ENCODE results near the gene ZNF256.

ZNF256 gene

DNA sequence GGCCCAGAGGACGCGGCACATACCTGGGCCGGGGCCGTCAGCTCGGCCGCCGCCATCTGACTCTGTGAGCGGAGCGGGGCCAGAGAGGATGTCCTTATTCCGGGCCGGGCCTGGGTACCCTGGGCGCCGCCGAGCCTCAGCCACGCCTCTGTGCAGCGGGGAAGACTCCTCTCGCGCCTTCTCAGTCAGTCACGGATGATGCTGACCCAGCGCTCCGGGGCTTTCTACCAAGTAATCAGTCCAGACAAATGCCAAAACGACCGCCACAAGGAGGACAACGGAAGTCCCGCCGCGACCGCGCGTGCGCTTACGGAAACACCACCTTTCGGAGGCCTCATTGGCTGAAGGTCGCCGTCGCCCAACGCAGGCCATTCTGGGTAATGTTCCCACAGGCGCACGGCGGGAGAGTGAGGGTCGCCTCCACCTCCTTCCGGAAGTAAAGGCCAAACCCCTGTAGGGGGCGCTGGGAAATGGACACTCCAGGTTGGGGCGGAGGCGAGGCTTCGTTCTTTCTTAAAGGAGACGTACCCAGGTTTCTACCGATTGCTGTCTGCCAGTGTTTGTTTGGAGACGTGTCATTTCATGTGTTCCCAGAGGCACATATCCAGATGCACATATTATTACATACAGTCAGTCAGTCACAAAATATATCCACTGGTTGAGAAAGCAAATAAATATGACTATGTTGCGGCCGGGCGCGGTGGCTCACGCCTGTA lies at the start of gene ZNF256:
Gene ZNF256, minus strand, starts transcription at position 288 of the 716 bp plus-strand sequence. Its CDS starts 232 bp downstream, at position 56.
- no peaks in the 10 kb centered on the region for H3K27me3 ChIP-seq
- peak within 1 kb of the TSS; percentile 85 to 98 (median 95) for H3K4me2 ChIP-seq
- peak within 1 kb of the TSS; percentile 91 to 97 (median 94) for H3K9ac ChIP-seq
- H4K20me1 ChIP-seq = peaks cover 0 to 45% (median 0%) of the 10 kb centered on the region in 11 experiments; a peak in 6 of 22 replicates
- no peak for TF ChIP-seq Cebpa-rat (IDR thresholded peaks at IDR 0.05)
- peaks cover 32 to 37% (median 36%) of the 10 kb centered on the region in 11 experiments for H3K36me3 ChIP-seq
- peaks cover 73 to 94% (median 84%) of the 10 kb centered on the region in 11 experiments for H3K9me3 ChIP-seq (replicated peaks in 1 of 11)
- H3K27ac ChIP-seq = peak within 1 kb of the TSS; percentile 86 to 93 (median 91)
- H3K4me3 ChIP-seq = peak within 1 kb of the TSS; percentile 90 to 100 (median 96)
- peaks cover 15 to 23% (median 18%) of the 10 kb centered on the region in 10 experiments for H3K4me1 ChIP-seq

DNA sequence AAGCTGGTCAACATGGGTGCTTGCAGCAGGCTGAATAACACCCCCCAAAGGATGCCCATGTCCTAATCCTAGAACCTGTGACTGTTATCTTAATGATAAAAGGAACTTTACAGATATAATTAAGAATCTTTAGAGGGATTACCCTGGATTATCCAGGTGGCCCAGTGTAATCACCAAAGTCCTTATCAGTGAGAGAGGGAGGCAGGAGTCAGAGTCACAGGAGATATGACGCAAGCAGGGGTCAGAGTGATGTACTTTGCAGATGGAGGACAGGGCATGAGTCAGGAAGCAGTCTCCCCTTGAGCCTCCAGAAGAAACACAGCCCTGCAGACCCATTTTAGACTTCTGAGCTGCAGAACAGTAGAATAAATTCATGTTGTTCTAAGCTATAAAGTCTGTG lies 45.3 kb upstream of the ZNF256 start:
- Histone ChIP-seq H3K36me3 (peaks cover 97 to 100% (median 100%) of the 10 kb centered on the region in 11 experiments), H3K4me3 (peak overlapping the region in 4 of 10 experiments; percentile 7 to 44 (median 22); a peak in 6 of 20 replicates), H3K27ac (no peak overlapping the region), H4K20me1 (no peaks in the 10 kb centered on the region), H3K4me1 (no peaks in the 10 kb centered on the region), H3K4me2 (no peak overlapping the region), H3K27me3 (no peaks in the 10 kb centered on the region; a peak in 1 of 22 replicates), H3K9ac (no peak overlapping the region), H3K9me3 (replicated peaks in 1 of 11) (peaks cover 100% of the 10 kb centered on the region in 11 experiments)
- no peak for TF ChIP-seq Cebpa-rat (IDR thresholded peaks at IDR 0.05)

DNA sequence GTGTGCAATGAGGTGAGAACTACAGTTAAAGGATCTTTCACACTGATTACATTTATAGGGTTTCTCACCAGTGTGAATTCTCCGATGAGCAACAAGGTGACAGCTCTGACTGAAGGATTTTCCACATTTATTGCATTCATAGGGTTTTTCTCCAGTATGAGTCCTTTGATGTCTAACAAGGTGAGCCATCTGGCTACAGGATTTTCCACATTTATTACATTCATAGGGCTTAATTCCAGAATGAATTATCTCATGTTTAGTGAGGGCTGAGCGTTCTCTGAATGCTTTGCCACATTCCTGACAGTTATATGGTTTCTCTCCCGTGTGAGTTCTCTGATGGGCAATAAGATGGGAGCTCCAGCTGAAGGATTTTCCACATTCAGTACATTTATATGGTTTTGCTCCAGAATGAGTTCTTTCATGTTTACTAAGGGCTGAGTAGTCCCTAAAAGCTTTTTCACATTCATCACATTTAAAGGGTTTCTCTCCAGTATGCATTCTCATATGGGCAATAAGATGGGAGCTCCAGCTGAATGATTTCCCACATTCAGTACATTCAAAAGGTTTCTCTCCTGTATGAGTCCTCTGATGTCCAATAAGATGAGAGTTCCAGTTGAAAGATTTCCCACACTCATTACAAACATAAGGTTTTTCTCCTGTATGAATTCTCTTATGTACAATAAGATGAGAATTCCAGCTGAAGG lies 31.2 kb upstream of the ZNF256 start:
- Histone ChIP-seq H3K4me1 (no peaks in the 10 kb centered on the region), H3K4me3 (peak overlapping the region; percentile 9 to 53 (median 29); a peak in 9 of 20 replicates), H4K20me1 (no peaks in the 10 kb centered on the region), H3K27ac (no peak overlapping the region), H3K27me3 (no peaks in the 10 kb centered on the region), H3K9me3 (replicated peaks in 1 of 11) (peaks cover 100% of the 10 kb centered on the region in 11 experiments), H3K9ac (no peak overlapping the region), H3K4me2 (no peak overlapping the region), H3K36me3 (peaks cover 100% of the 10 kb centered on the region in 11 experiments)
- no peak for TF ChIP-seq Cebpa-rat (IDR thresholded peaks at IDR 0.05)

DNA sequence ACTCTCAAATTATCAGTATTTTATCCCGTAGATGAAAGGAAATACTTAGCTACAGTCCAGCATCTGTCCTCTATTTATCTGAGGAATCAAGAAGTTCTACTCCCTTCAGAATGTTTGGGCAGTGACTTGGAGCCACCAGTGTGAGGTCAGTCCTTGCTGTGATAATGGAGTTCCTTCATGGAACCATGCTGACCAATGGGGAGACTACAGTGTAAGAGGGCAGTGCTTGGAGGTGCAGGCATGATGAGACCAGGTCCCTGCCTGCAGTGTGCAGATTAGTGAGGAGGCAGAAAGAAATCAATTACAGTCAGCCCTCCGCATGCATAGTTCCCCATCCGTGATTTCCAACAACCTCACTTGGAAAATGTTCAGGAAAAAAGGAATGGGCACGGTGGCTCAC lies 26.9 kb upstream of the ZNF256 start, which contains the start of gene C19orf18:
Gene C19orf18, minus strand, starts transcription at position 101 of the 400 bp plus-strand sequence. CDS start 102 bp downstream, outside the sequence.
- Histone ChIP-seq H3K4me1 (no peaks in the 10 kb centered on the region), H4K20me1 (no peaks in the 10 kb centered on the region), H3K9me3 (replicated peaks in 1 of 11) (peaks cover 100% of the 10 kb centered on the region in 11 experiments), H3K27me3 (no peaks in the 10 kb centered on the region), H3K27ac (no peak within 1 kb of the TSS), H3K4me2 (no peak within 1 kb of the TSS), H3K9ac (no peak within 1 kb of the TSS), H3K36me3 (peaks cover 79 to 98% (median 89%) of the 10 kb centered on the region in 11 experiments), H3K4me3 (peak within 1 kb of the TSS in 8 of 10 experiments; percentile 2 to 41 (median 23); a peak in 10 of 20 replicates)
- no peak for TF ChIP-seq Cebpa-rat (IDR thresholded peaks at IDR 0.05)

DNA sequence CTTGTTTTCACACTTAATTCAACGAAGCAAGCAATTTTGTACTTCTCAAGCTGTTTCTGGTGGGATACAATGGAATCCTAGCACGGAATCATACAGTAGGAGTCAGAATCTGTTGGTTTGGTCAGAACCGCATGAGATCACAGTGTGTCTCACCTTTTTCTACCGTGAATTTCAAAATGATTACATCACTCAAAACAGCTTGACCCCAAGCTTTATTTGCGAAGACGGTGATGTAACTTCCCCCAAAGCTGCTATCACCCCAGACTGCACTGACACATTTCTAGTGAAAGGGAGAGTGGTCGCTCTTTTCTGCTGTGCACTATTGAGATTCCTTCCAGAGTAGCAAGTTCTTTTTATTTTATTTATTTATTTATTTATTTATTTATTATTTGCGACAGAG lies 17.3 kb upstream of the ZNF256 start:
- 0 out of 22 replicates have a peak, but pooled peaks of 1 of the 11 experiments have one; percentile 7 for TF ChIP-seq Cebpa-rat (IDR thresholded peaks at IDR 0.05)
- no peak overlapping the region for H3K4me2 ChIP-seq

DNA sequence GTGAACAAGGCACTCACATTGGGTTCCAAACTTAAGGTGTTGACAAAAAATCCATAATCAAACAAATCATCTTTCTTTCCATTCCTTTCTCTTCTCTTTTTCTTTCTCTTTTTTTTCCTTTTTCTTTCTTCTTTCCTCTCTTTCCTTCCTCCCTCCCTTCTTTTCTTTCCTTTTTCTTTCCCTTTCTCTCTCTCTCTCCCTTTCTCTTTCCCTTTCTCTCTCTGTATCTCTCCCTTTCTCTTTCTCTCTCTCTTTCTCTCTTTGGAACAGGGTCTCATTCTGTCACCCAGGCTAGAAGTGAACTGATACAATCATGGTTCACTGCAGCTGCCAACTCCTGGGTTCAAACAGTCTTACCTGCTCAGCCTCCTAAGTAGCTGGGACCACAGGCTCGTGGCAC lies 14.3 kb upstream of the ZNF256 start:
- Histone ChIP-seq H3K9ac (no peak overlapping the region), H3K27ac (no peak overlapping the region), H4K20me1 (no peaks in the 10 kb centered on the region), H3K27me3 (no peaks in the 10 kb centered on the region), H3K4me2 (no peak overlapping the region), H3K9me3 (replicated peaks in 1 of 11) (peaks cover 99 to 100% (median 100%) of the 10 kb centered on the region in 11 experiments), H3K36me3 (peaks cover 28 to 91% (median 68%) of the 10 kb centered on the region in 11 experiments), H3K4me1 (peaks cover 0 to 5% (median 0%) of the 10 kb centered on the region in 10 experiments; a peak in 3 of 20 replicates), H3K4me3 (no peak overlapping the region; a peak in 1 of 20 replicates)
- TF ChIP-seq Cebpa-rat (IDR thresholded peaks at IDR 0.05) = no peak

More for the DNA sequence above, 17.3 kb upstream of the ZNF256 start:
- peaks cover 99 to 100% (median 100%) of the 10 kb centered on the region in 11 experiments for H3K9me3 ChIP-seq (replicated peaks in 1 of 11)
- H3K27me3 ChIP-seq = no peaks in the 10 kb centered on the region
- no peak overlapping the region; a peak in 1 of 22 replicates for H3K27ac ChIP-seq
- peaks cover 46 to 97% (median 80%) of the 10 kb centered on the region in 11 experiments for H3K36me3 ChIP-seq
- H4K20me1 ChIP-seq = no peaks in the 10 kb centered on the region
- H3K4me1 ChIP-seq = peaks cover 0 to 5% (median 0%) of the 10 kb centered on the region in 10 experiments; a peak in 3 of 20 replicates
- no peak overlapping the region for H3K9ac ChIP-seq
- peak overlapping the region in 4 of 10 experiments; percentile 7 to 19 (median 8); a peak in 2 of 20 replicates for H3K4me3 ChIP-seq

DNA sequence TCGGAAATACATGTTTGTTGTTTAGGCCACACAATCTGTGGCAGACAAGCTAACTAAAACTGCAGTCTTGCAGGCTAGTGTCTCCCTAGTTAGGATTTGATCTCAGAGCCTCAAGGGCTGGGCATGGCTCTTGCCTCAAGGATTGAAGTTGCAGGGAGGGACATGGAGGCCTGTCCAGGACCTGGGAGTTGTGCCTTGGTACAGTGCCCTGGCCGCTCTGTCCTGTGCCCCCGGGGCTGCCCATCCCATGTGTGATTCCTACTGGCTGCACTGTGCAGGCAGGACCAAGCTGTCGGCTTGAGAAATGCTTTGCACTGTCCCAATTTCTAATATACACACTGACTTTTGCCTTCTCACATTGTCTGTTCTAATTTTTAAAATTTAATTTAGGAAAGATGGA lies 7.5 kb upstream of the ZNF256 start:
- H3K4me2 ChIP-seq = no peak overlapping the region
- no peaks in the 10 kb centered on the region for H4K20me1 ChIP-seq
- peaks cover 4 to 29% (median 17%) of the 10 kb centered on the region in 11 experiments; a peak in 17 of 22 replicates for H3K36me3 ChIP-seq
- no peaks in the 10 kb centered on the region for H3K27me3 ChIP-seq
- H3K4me3 ChIP-seq = no peak overlapping the region
- H3K27ac ChIP-seq = no peak overlapping the region
- no peak for TF ChIP-seq Cebpa-rat (IDR thresholded peaks at IDR 0.05)
- H3K9ac ChIP-seq = no peak overlapping the region
- H3K4me1 ChIP-seq = no peaks in the 10 kb centered on the region
- peaks cover 64 to 100% (median 91%) of the 10 kb centered on the region in 11 experiments for H3K9me3 ChIP-seq (replicated peaks in 1 of 11)

DNA sequence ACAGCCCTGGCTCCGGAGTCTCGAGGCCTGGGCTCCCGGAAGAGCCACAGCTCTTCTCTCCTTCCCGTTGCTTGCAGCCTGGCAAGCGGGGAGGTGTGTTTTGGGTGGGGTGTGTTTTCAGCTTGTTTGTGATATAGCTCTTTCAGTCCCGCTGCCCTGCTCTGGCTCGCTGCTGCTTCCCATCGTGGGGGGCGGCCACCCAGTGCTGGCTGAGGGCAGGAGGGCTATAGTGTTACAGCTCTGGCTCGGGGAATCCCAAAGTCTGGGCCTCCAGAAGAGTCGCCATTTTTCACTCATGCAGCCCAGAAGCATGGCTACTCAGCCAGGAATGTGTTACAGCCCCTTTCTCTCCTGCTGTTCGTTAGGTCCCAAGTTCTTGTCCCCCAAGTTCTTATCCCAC lies 2.2 kb upstream of the ZNF256 start:
- H3K4me2 ChIP-seq = no peak overlapping the region
- peaks cover 15 to 23% (median 18%) of the 10 kb centered on the region in 10 experiments for H3K4me1 ChIP-seq
- no peak for TF ChIP-seq Cebpa-rat (IDR thresholded peaks at IDR 0.05)
- H3K4me3 ChIP-seq = no peak overlapping the region
- H4K20me1 ChIP-seq = peaks cover 0 to 26% (median 0%) of the 10 kb centered on the region in 11 experiments; a peak in 6 of 22 replicates
- peaks cover 11 to 15% (median 14%) of the 10 kb centered on the region in 11 experiments for H3K36me3 ChIP-seq
- no peak overlapping the region for H3K9ac ChIP-seq
- no peak overlapping the region for H3K27ac ChIP-seq
- no peaks in the 10 kb centered on the region for H3K27me3 ChIP-seq
- peaks cover 58 to 94% (median 83%) of the 10 kb centered on the region in 11 experiments for H3K9me3 ChIP-seq (replicated peaks in 1 of 11)
